ENCODE data around the gene TFDP3. TPM values are rescaled to one million over a fixed set of nuclear protein-coding genes. Genes with fewer than 3 reads are reported as not detected.

TFDP3 gene
- total RNA-seq, 2 experiments from 2014 or later: not detected

GRCh38 chrX:133191739-133192039, 26.5 kb downstream of the TFDP3 start:
- Histone ChIP-seq H3K27ac (ENCODE audit: low read depth in 1 of 2, low read length in 2 of 2) (no peak overlapping the region), H3K4me1 (ENCODE audit: insufficient read depth, low read length) (no peaks in the 10 kb centered on the region), H3K36me3 (ENCODE audit: insufficient read depth, low read length) (no peaks in the 10 kb centered on the region), H3K27me3 (ENCODE audit: control insufficient read depth in 1 of 2, insufficient read depth in 2 of 2, low read length in 2 of 2) (no peaks in the 10 kb centered on the region), H3K4me3 (ENCODE audit: low read length) (no peak overlapping the region), H3K9me3 (ENCODE audit: control insufficient read depth in 1 of 2, insufficient read depth in 1 of 2, low read length in 2 of 2) (no peaks in the 10 kb centered on the region)
- intact Hi-C loops (cut with DNase I, micrococcal nuclease): no loop called here
- H3K9me3 Mint-ChIP-seq: no peaks in the 10 kb centered on the region
- no peak overlapping the region for H3K27ac Mint-ChIP-seq
- H3K27me3 Mint-ChIP-seq: no peaks in the 10 kb centered on the region
- TF ChIP-seq, protein P1, sequence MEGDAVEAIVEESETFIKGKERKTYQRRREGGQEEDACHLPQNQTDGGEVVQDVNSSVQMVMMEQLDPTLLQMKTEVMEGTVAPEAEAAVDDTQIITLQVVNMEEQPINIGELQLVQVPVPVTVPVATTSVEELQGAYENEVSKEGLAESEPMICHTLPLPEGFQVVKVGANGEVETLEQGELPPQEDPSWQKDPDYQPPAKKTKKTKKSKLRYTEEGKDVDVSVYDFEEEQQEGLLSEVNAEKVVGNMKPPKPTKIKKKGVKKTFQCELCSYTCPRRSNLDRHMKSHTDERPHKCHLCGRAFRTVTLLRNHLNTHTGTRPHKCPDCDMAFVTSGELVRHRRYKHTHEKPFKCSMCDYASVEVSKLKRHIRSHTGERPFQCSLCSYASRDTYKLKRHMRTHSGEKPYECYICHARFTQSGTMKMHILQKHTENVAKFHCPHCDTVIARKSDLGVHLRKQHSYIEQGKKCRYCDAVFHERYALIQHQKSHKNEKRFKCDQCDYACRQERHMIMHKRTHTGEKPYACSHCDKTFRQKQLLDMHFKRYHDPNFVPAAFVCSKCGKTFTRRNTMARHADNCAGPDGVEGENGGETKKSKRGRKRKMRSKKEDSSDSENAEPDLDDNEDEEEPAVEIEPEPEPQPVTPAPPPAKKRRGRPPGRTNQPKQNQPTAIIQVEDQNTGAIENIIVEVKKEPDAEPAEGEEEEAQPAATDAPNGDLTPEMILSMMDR (IDR thresholded peaks at IDR 0.05): no peak
- no peaks in the 10 kb centered on the region for H3K4me1 Mint-ChIP-seq (ENCODE audit: low read depth)
- H3K36me3 Mint-ChIP-seq (ENCODE audit: low read depth): no peaks in the 10 kb centered on the region
- ATAC-seq (ENCODE audit: poor library complexity): no peak
- H3K4me3 Mint-ChIP-seq: no peak overlapping the region
- POLR2A ChIA-PET: no interaction called here
- CTCF ChIA-PET: no interaction called here
- no peak for DNase-seq

DNA sequence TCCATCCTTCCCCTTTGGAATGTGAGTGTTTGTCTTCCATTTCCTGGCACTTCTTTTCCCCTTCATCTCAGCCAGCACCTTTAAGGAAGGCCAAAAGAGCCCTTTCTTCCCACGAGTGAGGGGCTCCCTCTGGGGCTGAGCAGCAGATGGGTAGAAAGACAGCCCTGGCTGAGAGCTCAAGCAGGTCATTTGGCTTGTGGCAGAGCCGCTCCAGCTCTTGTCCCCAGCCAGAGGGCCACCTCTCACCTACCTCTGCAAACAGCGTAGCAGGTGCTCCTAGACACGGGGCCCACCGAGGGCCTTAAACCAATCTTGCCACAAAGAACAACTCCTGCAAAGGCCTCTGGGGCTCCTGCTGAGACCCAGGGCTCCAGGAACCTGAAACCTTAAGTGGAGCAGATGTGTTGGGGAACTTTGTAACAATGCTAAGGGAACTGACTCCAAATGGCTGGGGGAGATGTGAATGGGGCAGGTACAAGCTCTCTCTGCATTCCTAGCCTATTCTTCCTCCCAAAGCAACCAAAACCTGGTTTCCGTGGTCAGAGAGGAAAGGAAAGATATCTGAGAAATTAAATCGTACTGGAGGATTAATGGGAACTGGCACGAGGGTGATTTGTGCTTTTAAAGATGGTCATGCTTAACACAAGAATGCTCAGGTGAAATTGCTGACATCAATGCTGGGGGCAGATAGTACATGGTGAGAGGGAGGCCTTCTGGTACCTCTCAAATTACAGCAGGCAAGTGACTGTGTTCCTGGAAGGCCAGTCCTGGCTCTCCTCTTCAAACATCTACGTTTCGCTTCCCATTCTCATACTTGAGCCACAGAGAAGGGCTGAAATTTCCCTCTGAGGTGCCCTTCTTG, 27.0 kb downstream of the TFDP3 start:
- Histone ChIP-seq H3K4me3 (ENCODE audit: low read length) (no peak overlapping the region), H3K27me3 (ENCODE audit: control insufficient read depth in 1 of 2, insufficient read depth in 2 of 2, low read length in 2 of 2) (no peaks in the 10 kb centered on the region), H3K36me3 (ENCODE audit: insufficient read depth, low read length) (no peaks in the 10 kb centered on the region), H3K9me3 (ENCODE audit: control insufficient read depth in 1 of 2, insufficient read depth in 1 of 2, low read length in 2 of 2) (no peaks in the 10 kb centered on the region), H3K27ac (ENCODE audit: low read depth in 1 of 2, low read length in 2 of 2) (no peak overlapping the region), H3K4me1 (ENCODE audit: insufficient read depth, low read length) (no peaks in the 10 kb centered on the region)
- Mint-ChIP-seq H3K4me3 (no peak overlapping the region), H3K27ac (no peak overlapping the region), H3K27me3 (no peaks in the 10 kb centered on the region), H3K4me1 (ENCODE audit: low read depth) (no peaks in the 10 kb centered on the region), H3K36me3 (ENCODE audit: low read depth) (no peaks in the 10 kb centered on the region), H3K9me3 (no peaks in the 10 kb centered on the region)
- TF ChIP-seq, protein P1 (IDR thresholded peaks at IDR 0.05): no peak
- ATAC-seq (ENCODE audit: poor library complexity) (no peak), DNase-seq (no peak)
- intact Hi-C loops (cut with DNase I, micrococcal nuclease): no loop called here
- CTCF ChIA-PET: no interaction called here
- POLR2A ChIA-PET: no interaction called here

DNA sequence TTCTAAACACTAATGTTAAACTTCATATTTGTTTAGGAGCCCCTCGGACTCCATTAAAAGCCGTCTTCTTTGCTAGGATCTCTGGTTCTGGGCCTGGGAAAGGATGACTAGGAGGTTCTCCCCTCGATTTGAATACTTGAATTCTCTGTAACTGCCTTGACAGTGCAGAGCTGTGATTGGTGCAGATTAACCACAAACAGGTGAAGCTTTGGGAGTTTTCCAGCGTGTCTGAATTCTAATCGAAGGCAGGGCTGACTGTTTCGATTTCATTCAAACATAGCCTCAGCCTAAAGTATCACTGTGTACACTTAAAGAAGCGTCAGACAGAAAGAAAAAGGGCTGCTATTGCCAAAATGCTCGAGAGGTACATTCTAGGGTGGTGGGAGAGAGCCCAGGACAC, 29.0 kb downstream of the TFDP3 start:
- POLR2A ChIA-PET: no interaction called here
- H3K36me3 ChIP-seq (ENCODE audit: insufficient read depth, low read length): no peaks in the 10 kb centered on the region
- no peaks in the 10 kb centered on the region for H3K9me3 ChIP-seq (ENCODE audit: control insufficient read depth in 1 of 2, insufficient read depth in 1 of 2, low read length in 2 of 2)
- no peak overlapping the region for H3K4me3 ChIP-seq (ENCODE audit: low read length)
- intact Hi-C loops (cut with DNase I, micrococcal nuclease): no loop called here
- DNase-seq: no peak
- Mint-ChIP-seq H3K36me3 (ENCODE audit: low read depth) (no peaks in the 10 kb centered on the region), H3K9me3 (no peaks in the 10 kb centered on the region), H3K27me3 (no peaks in the 10 kb centered on the region), H3K27ac (no peak overlapping the region), H3K4me1 (ENCODE audit: low read depth) (no peaks in the 10 kb centered on the region), H3K4me3 (no peak overlapping the region)
- TF ChIP-seq, protein P1 (IDR thresholded peaks at IDR 0.05): no peak
- CTCF ChIA-PET: no interaction called here
- H3K4me1 ChIP-seq (ENCODE audit: insufficient read depth, low read length): no peaks in the 10 kb centered on the region
- no peak for ATAC-seq (ENCODE audit: poor library complexity)
- no peaks in the 10 kb centered on the region for H3K27me3 ChIP-seq (ENCODE audit: control insufficient read depth in 1 of 2, insufficient read depth in 2 of 2, low read length in 2 of 2)
- H3K27ac ChIP-seq (ENCODE audit: low read depth in 1 of 2, low read length in 2 of 2): no peak overlapping the region

Measured in CD4-positive, alpha-beta T cell (primary cell).